Heart right ventricle (tissue), 16 donors: Measurements from ENCODE around the gene RSPH9. TPM values are rescaled to one million over a fixed set of nuclear protein-coding genes. Genes with fewer than 3 reads are reported as not detected.
A peak's percentile ranks its signal among the peaks of the same experiment; 100 is the strongest.

Experiments used
- ATAC-seq, 8 donors: fragments of 200-7000 bp; cut with Tn5 transposase; one replicate each; pipeline ENCODE4 v1.9.1; 2020; ENCODE audit warnings: mild to moderate bottlenecking in 8 of 8, moderate library complexity in 8 of 8, moderate number of reproducible peaks in 1 of 8
- DNase-seq, 2 donors: peaks; one replicate each; pipeline ENCODE4 v3.0.0-alpha.2; 2020
- H3K27ac ChIP-seq, 10 donors: fragments of 200-600 bp; sonication (generic) in 2 of 10; one replicate each; pipeline versions ENCODE4 v1.5.0 to v1.8.0; 2020 to 2022; ENCODE audit warnings: mild to moderate bottlenecking in 3 of 10
- H3K27me3 ChIP-seq, 7 donors: fragments of 200-600 bp; one replicate each; pipeline ENCODE4 v1.8.0; 2021 to 2022; ENCODE audit warnings: mild to moderate bottlenecking in 2 of 7
- H3K36me3 ChIP-seq, 9 donors: fragments of 200-600 bp; sonication (generic) in 1 of 9; one replicate each; pipeline versions ENCODE4 v1.5.0 to v1.8.0; 2020 to 2022; ENCODE audit warnings: mild to moderate bottlenecking in 2 of 9
- H3K4me1 ChIP-seq, 9 donors: fragments of 200-600 bp; sonication (generic) in 1 of 9; one replicate each; pipeline versions ENCODE4 v1.5.0 to v1.8.0; 2020 to 2022; ENCODE audit warnings: mild to moderate bottlenecking in 4 of 9
- H3K4me3 ChIP-seq, 10 donors: fragments of 200-600 bp; sonication (generic) in 2 of 10; one replicate each; pipeline versions ENCODE4 v1.5.0 to v1.8.0; 2020 to 2022; ENCODE audit warnings: mild to moderate bottlenecking in 7 of 10, moderate library complexity in 2 of 10
- H3K9me3 ChIP-seq, 11 donors: fragments of 200-600 bp in 10 of 11; sonication (generic) in 2 of 11; one replicate each; pipeline versions ENCODE4 v1.5.0 to v1.8.0; 2013 to 2022; ENCODE audit warnings: mild to moderate bottlenecking in 2 of 11, control low read depth in 1 of 11, moderate library complexity in 1 of 11
- WGBS, 2 donors: extraction: QIAGEN DNeasy Blood & Tissue Kit; methylation state at CpG; one replicate each; pipeline ENCODE4 v1.1.7; 2013; ENCODE audit warnings: inconsistent platforms in 1 of 2; 5-methylcytosine and 5-hydroxymethylcytosine counted together
- intact Hi-C, 10 donors: fragments of 100-400 bp; cut with DNase I; formaldehyde crosslinking; loops; one replicate each; pipeline versions ENCODE4 v1.11.1 to v1.14.2; 2022
- polyA plus RNA-seq, 2 donors: library from polyadenylated mRNA; stranded (reverse); fragments of 200-250 nt; gene quantifications; one replicate each; pipeline ENCODE4 v1.2.3, GENCODE V29; 2013
- total RNA-seq, 10 donors: library from RNA; stranded (reverse); fragmentation: NEBNext Ultra II Directional in 3 of 10; extraction: Animal tissue kit (Norgen Biotek cat#: 25700) in 3 of 10; gene quantifications; one replicate each; pipeline versions ENCODE4 v1.2.1 to v1.2.4, GENCODE V29; 2021 to 2023
- TF ChIP-seq, protein P1 (sequence below), 9 donors: fragments of 200-600 bp; sonication (generic) in 2 of 9; IDR thresholded peaks; one replicate each; pipeline versions ENCODE4 v1.5.0 to v1.8.0; 2021 to 2022; ENCODE audit warnings: antibody characterized with exemption in 9 of 9, mild to moderate bottlenecking in 5 of 9, moderate library complexity in 1 of 9
- donor health status: Arrhythmogenic right ventricular cardiomyopathy.
- donor health status: ischemic (EF 13 %, LVEDD 7.1; RV severe dilation, severe dysfunction).
- donor health status: healthy with polysubstance abuse.
- donor health status: DM: no; HTN: yes; CAD: no.
- donor health status: DM: no; HTN: no; CAD: no.
- donor health status: ischemic (EF 25% LVEDD 6.9; RV normal size, moderate dysfunction).
- donor health status: ischemic (EF 25% LVEDD 5.7; RV mildly dilated, moderate dysfunction).
- donor health status: healthy.
- donor health status: DM: yes; HTN: yes; CAD: no.
- donor health status: Ischemic cardiomyopathy.
- donor health status: ischemic (EF 35%, LVEDD 5.7; RV mildly dilated, moderate dysfunction).
- donor health status: nonischemic (EF 11% LVEDD 7.7; RV severe dilation, severe dysfunction).
- donor health status: DM: yes; HTN: yes; CAD: no.
- donor health status: PGD.
- donor health status: ischemic (EF 29% LVEDD 5.4; RV normal size, mild dysfunction).
- donor health status: nonischemic (EF 23%, LVEDD 6.1; RV moderate dilation, normal function).

The RSPH9 gene
- total and polyA plus RNA-seq, 12 donors, result 0.09 to 0.45 (median 0.13) TPM; not detected in 5

DNA sequence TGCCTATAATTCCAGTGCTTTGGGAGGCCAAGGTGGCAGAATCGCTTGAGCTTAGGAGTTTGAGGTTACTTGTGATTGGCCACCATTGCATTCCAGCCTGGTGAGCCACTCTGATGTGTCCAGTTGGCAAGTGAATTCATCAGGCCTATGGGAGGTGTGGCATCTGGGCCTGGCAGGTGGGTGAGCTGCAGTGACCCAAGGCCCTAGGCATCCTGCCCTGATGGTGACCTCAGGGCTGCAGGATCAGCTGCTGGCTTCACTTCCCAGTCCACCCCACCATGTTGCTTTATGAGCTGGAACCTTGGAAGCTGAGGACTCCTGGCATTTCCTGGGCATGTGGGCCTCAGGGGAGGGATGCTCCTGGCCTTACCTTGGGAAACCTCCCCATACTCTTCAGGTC is 20.5 kb downstream of the RSPH9 start:
- H3K4me3 ChIP-seq, result no peak overlapping the region
- TF ChIP-seq, protein P1, sequence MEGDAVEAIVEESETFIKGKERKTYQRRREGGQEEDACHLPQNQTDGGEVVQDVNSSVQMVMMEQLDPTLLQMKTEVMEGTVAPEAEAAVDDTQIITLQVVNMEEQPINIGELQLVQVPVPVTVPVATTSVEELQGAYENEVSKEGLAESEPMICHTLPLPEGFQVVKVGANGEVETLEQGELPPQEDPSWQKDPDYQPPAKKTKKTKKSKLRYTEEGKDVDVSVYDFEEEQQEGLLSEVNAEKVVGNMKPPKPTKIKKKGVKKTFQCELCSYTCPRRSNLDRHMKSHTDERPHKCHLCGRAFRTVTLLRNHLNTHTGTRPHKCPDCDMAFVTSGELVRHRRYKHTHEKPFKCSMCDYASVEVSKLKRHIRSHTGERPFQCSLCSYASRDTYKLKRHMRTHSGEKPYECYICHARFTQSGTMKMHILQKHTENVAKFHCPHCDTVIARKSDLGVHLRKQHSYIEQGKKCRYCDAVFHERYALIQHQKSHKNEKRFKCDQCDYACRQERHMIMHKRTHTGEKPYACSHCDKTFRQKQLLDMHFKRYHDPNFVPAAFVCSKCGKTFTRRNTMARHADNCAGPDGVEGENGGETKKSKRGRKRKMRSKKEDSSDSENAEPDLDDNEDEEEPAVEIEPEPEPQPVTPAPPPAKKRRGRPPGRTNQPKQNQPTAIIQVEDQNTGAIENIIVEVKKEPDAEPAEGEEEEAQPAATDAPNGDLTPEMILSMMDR (IDR thresholded peaks at IDR 0.05), result no peak
- H3K4me1 ChIP-seq, result peaks cover 23 to 36% (median 36%) of the 10 kb centered on the region in 9 donors
- no peak for DNase-seq
- no peak overlapping the region for H3K27ac ChIP-seq
- WGBS, 2 donors, result 84 to 94% methylated on average over 1 of the region's 1 CpG
- no peaks in the 10 kb centered on the region for H3K27me3 ChIP-seq
- H3K9me3 ChIP-seq, result peaks cover 0 to 7% (median 0%) of the 10 kb centered on the region in 11 donors
- intact Hi-C loops, result loop anchor here (5.0 to 10.0 kb wide), 9 partner anchors 52 to 412 kb away; partner anchors contain the start of gene VEGFA (in 1 of the 10)
- ATAC-seq, result no peak
- peaks cover 0 to 1% (median 0%) of the 10 kb centered on the region in 9 donors for H3K36me3 ChIP-seq

DNA sequence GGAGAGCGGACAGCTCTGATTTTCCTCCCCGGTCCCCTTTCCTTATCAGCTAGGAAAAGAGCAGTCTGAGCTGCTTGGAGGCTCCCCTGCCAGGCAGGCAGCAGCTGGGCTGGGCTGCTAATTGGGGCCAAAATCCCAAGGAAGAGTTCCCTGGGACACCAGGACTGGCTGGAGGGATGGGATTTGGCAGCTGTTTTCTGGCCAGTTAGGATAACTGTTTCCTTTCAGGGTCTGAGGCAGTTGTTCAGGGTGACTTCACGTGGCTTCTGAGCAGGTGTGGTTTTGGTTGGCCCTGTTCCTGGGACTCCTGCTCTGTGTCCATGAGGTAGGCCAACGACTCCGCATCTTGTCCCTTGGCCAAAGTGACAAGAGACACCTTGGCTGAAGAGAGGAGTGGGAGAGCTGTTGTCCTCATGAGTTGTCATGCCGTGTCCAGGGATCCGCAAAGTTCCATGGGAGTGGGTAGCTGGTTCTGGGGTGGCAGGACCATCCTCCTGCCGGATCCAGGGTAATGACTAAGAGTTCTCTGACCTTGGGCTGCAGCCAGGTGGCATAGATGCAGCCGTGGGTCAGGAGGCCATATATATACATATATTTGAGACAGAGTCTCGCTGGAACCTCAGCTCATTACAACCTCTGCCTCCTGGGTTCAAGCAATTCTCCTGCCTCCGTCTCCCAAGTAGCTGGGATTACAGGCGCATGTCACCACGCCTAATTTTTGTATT is 21.5 kb downstream of the RSPH9 start:
- intact Hi-C loops, result loop anchor here (2.0 to 10.0 kb wide), 11 partner anchors 51 to 412 kb away; partner anchors contain the start of gene VEGFA (in 1 of the 10)
- DNase-seq (no peak), ATAC-seq (no peak)
- Histone ChIP-seq H3K9me3 (no peaks in the 10 kb centered on the region), H3K36me3 (peaks cover 0 to 11% (median 6%) of the 10 kb centered on the region in 9 donors), H3K27me3 (no peaks in the 10 kb centered on the region), H3K27ac (no peak overlapping the region), H3K4me1 (peaks cover 26 to 46% (median 40%) of the 10 kb centered on the region in 9 donors), H3K4me3 (no peak overlapping the region)
- TF ChIP-seq, protein P1 (IDR thresholded peaks at IDR 0.05), result no peak
- WGBS, 2 donors, result 62 to 65% methylated on average over 13 of the region's 13 CpGs

DNA sequence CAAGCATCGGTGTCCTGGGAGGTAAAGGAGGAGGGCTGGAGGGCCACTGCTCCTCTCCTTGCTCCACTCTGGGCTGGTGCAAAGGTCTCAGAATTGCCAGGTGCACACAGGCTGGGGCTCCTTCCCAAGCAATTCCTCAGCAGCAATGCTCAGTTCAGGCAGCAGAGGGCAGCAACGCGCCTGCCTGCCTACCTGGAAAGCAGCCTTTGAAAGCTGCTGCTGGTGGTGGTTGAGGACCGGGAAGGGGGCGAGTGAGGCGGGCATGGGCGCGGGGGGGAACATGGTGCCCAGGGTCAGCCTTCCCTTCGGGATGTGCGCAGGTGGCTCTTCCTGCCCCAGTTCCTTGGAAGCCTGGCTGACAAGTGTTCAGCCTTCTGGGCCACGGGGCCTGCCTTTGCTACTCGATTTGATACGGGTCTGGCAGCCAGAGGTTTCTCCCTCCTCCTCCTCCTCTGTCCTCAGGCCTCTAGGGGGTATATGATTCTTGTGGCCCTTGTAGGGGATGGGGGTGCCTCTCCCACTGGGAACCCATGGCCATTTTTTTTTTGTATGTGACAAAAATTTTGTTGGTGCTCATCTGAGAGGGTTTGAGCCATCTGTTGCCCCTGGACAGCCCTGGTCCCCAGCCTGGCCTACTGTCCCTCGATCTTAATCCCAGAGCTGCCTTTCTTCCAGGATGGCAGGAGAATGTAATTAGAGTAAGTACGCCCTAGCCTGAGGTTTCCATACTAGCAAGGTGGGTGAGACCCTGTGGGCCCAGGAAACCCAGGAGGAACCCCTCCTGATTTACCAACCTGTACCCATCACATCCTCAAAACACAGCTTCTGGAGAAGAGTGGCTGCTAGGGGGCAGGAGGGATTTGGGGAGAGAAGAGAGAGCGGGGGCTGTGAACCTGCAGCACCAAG is 22.7 kb downstream of the RSPH9 start:
- Histone ChIP-seq H3K4me3 (peak overlapping the region in 3 of 10 donors; percentile 15 to 24 (median 22)), H3K9me3 (no peaks in the 10 kb centered on the region), H3K27me3 (no peaks in the 10 kb centered on the region), H3K27ac (peak overlapping the region in 8 of 10 donors; percentile 19 to 85 (median 80)), H3K36me3 (peaks cover 0 to 23% (median 10%) of the 10 kb centered on the region in 9 donors), H3K4me1 (peaks cover 26 to 47% (median 41%) of the 10 kb centered on the region in 9 donors)
- TF ChIP-seq, protein P1 (IDR thresholded peaks at IDR 0.05), result peak; percentile 85 to 98 (median 95)
- intact Hi-C loops, result loop anchor here (1.0 to 10.0 kb wide), 15 partner anchors 50 to 412 kb away; partner anchors contain the start of gene VEGFA (in 1 of the 10)
- 11 to 13% methylated on average over 16 of the region's 16 CpGs for WGBS, 2 donors
- ATAC-seq (peak; percentile 49 to 75 (median 59)), DNase-seq (peak; percentile 83 to 85)
